Activated B cell treated with CpG ODN at 0.5 μM for 24 hours (primary cell): ENCODE data around the gene CRYBA4. TPM values are rescaled to one million over a fixed set of nuclear protein-coding genes. Genes with fewer than 3 reads are reported as not detected.

Source experiments
- ATAC-seq: fragments of 200-7000 bp; cut with Tn5 transposase; one replicate; pipeline ENCODE4 v1.10.0; 2021; ENCODE audit warnings: low read depth, mild to moderate bottlenecking, moderate library complexity
- CTCF ChIA-PET: fragments of 350-600 bp; sonication (Branson Sonifier 250); formaldehyde crosslinking; loops from one replicate; lab custom pipeline; 2021; ENCODE audit warnings: antibody characterized with exemption; lab: Charles Lee
- POLR2A ChIA-PET: fragments of 350-600 bp; sonication (Branson Sonifier 250); formaldehyde crosslinking; loops from one replicate; lab custom pipeline; 2021; ENCODE audit warnings: antibody characterized with exemption; lab: Charles Lee
- DNase-seq: peaks from one replicate; pipeline ENCODE4 v3.0.0; 2022
- H3K27ac Mint-ChIP-seq: one replicate; pipeline ENCODE4 v1.8.0; 2020; ENCODE audit warnings: mixed read lengths
- H3K27me3 Mint-ChIP-seq: one replicate; pipeline ENCODE4 v1.8.0; 2021; ENCODE audit warnings: mixed read lengths
- H3K36me3 Mint-ChIP-seq: one replicate; pipeline ENCODE4 v1.8.0; 2021; ENCODE audit warnings: low read depth, mixed read lengths
- H3K4me1 Mint-ChIP-seq: one replicate; pipeline ENCODE4 v1.8.0; 2021; ENCODE audit warnings: mixed read lengths
- H3K4me3 Mint-ChIP-seq: one replicate; pipeline ENCODE4 v1.8.0; 2020; ENCODE audit warnings: mild to moderate bottlenecking, mixed read lengths
- H3K9me3 Mint-ChIP-seq: one replicate; pipeline ENCODE4 v1.8.0; 2020; ENCODE audit warnings: mixed read lengths
- CTCF ChIP-seq: fragments of 200-600 bp; IDR thresholded peaks from one replicate; pipeline ENCODE4 v1.8.0; 2022; ENCODE audit warnings: antibody characterized with exemption, mild to moderate bottlenecking
- intact Hi-C: fragments of 100-400 bp; cut with micrococcal nuclease; formaldehyde crosslinking; loops from one replicate; pipeline ENCODE4 v1.15.1; 2024
- total RNA-seq: library from RNA; stranded (reverse); gene quantifications from 2 replicates; pipeline ENCODE4 v1.2.3, GENCODE V29; 2022

CRYBA4 gene
- total RNA-seq, 1 donor from 2014 or later, result not detected

- TF ChIP-seq CTCF, result no peak
- no peak for DNase-seq
- intact Hi-C loops, result no loop called here
- Mint-ChIP-seq H3K27ac (no peak overlapping the region), H3K27me3 (peaks cover 5% of the 10 kb centered on the region), H3K4me3 (no peak overlapping the region), H3K36me3 (no peaks in the 10 kb centered on the region), H3K9me3 (no peaks in the 10 kb centered on the region), H3K4me1 (no peaks in the 10 kb centered on the region)
- ChIA-PET POLR2A (no interaction called here), CTCF (no interaction called here)
- ATAC-seq, result no peak
Observed at GRCh38 chr22:26631282-26631681, 9.5 kb downstream of the CRYBA4 start.

GRCh38 chr22:26632422-26633155 lies 10.8 kb downstream of the CRYBA4 start:
- TF ChIP-seq CTCF, result no peak
- Mint-ChIP-seq H3K4me1 (no peaks in the 10 kb centered on the region), H3K9me3 (no peaks in the 10 kb centered on the region), H3K4me3 (no peak overlapping the region), H3K27me3 (peaks cover 5% of the 10 kb centered on the region), H3K27ac (no peak overlapping the region), H3K36me3 (no peaks in the 10 kb centered on the region)
- DNase-seq (no peak), ATAC-seq (no peak)
- POLR2A ChIA-PET, result no interaction called here
- CTCF ChIA-PET, result no interaction called here
- intact Hi-C loops, result no loop called here

DNA sequence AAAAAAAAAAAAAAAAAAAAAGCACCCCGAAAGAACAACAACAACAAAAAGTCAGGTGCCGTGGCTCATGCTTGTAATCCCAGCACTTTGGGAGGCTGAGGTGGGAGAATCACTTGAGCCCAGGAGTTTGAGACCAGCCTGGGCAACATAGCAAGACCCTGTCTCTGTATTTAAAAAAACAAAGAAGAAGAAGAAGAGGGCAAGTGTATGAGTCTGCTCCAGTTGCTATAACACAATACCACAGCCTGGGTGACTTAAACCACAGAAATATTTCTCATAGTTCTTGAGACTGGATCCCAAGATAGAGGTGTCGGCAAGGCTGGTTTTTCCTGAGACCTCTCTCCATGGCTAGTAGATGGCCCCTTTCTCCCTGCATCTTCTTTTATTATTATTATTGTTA lies 12.4 kb downstream of the CRYBA4 start:
- Mint-ChIP-seq H3K27me3 (peaks cover 5% of the 10 kb centered on the region), H3K27ac (no peak overlapping the region), H3K4me1 (no peaks in the 10 kb centered on the region), H3K36me3 (no peaks in the 10 kb centered on the region), H3K4me3 (no peak overlapping the region), H3K9me3 (no peaks in the 10 kb centered on the region)
- ATAC-seq (no peak), DNase-seq (no peak)
- intact Hi-C loops, result no loop called here
- CTCF ChIA-PET, result no interaction called here
- no peak for TF ChIP-seq CTCF
- POLR2A ChIA-PET, result no interaction called here

- intact Hi-C loops, result no loop called here
- H3K27ac Mint-ChIP-seq, result no peak overlapping the region
- H3K36me3 Mint-ChIP-seq, result no peaks in the 10 kb centered on the region
- H3K4me3 Mint-ChIP-seq, result no peak overlapping the region
- DNase-seq (no peak), ATAC-seq (no peak)
- no peak for TF ChIP-seq CTCF
- no peaks in the 10 kb centered on the region for H3K9me3 Mint-ChIP-seq
- H3K4me1 Mint-ChIP-seq, result no peaks in the 10 kb centered on the region
- ChIA-PET POLR2A (no interaction called here), CTCF (no interaction called here)
- H3K27me3 Mint-ChIP-seq, result peaks cover 5% of the 10 kb centered on the region
Observed at GRCh38 chr22:26635117-26635516, 13.4 kb downstream of the CRYBA4 start.

DNA sequence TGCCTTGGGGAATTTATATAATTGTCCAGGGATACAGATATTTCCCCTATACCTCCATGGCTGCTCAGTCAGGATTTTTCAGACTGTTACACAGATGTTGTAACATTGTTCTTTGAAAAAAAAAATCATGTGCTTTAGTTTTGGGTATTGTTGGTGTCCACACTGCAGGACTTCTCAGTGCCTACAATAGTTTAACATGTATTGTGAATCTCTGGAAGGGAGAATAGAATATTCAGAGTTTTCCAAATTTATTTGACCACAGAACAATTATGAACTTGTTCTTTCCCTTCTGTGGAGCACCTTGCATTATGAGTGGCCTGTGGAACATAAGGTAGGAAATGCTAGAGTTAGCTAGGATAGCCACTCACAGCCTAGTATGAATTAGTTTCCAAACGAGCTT lies 14.5 kb downstream of the CRYBA4 start:
- ATAC-seq, result no peak

More for the DNA sequence above, 14.5 kb downstream of the CRYBA4 start:
- ChIA-PET CTCF (no interaction called here), POLR2A (no interaction called here)
- Mint-ChIP-seq H3K9me3 (no peaks in the 10 kb centered on the region), H3K27ac (no peak overlapping the region), H3K36me3 (no peaks in the 10 kb centered on the region), H3K4me3 (no peak overlapping the region), H3K27me3 (peaks cover 7% of the 10 kb centered on the region), H3K4me1 (no peaks in the 10 kb centered on the region)
- intact Hi-C loops, result no loop called here
- DNase-seq, result no peak
- TF ChIP-seq CTCF, result no peak
